Measurements from ENCODE around the gene LBHD1.
"Not testable (repeated sequence)": the region's sequence is repeated elsewhere in the genome, so short reads cannot be mapped to it uniquely, and the experiment has no call there.

The LBHD1 gene

DNA sequence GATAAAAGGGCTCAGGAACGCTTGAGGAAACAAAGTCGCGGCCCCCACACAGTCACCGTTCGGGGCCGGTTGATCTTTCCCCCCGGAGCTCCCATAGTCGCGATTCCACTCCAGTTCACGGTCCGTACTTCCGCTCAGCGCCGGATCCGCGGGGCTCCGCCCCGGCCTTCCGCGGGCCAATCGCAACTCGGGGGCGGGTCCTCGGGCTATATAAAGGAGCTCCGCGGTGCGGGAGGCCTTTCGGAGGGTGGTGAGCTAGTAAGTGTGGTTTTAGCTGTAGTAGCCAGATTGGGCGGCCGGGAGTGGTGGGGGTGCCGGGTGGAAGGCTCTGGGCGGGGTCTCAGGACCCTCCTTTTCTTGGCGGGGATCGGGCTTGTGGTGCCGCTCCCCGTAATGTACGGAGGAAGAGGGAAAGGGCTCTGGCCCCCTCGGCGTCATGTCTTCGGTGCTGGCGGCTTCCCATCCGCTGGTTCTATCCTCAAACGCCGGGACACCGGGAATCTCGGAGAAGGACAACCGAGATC lies 6.9 kb downstream of the LBHD1 start, which contains the start of the genes C11orf98 and CSKMT:
Gene C11orf98 (minus strand): TSS at position 136 of the 524 bp plus-strand sequence. CDS start 41 bp downstream, at position 95.
Gene CSKMT (plus strand): TSS at position 238 of the 524 bp plus-strand sequence. CDS start 568 bp downstream, outside the sequence.
- H3K4me1 ChIP-seq (ENCODE audit: control insufficient read depth, insufficient read depth, low read length, unreplicated experiment): peaks cover 25% of the 10 kb centered on the region
- H3K4me3 ChIP-seq (ENCODE audit: low read depth, low read length): peak within 1 kb of the TSS; percentile 99
- H3K27me3 ChIP-seq (ENCODE audit: insufficient read depth, low read length): no peaks in the 10 kb centered on the region
- peaks cover 15% of the 10 kb centered on the region; the same call in 1 of the 2 replicates for H3K36me3 ChIP-seq (ENCODE audit: insufficient read depth, low read length)
- peak within 1 kb of the TSS; percentile 83 for H2AFZ ChIP-seq (ENCODE audit: low read length, unreplicated experiment)
- peak within 1 kb of the TSS; percentile 62 for H3K27ac ChIP-seq (ENCODE audit: low read depth, low read length)
- H3K79me2 ChIP-seq (ENCODE audit: control insufficient read depth, insufficient read depth, low read length, unreplicated experiment): peaks cover 37% of the 10 kb centered on the region

- Histone ChIP-seq H3K27ac (ENCODE audit: low read depth, low read length) (peak overlapping the region; percentile 42), H2AFZ (ENCODE audit: low read length, unreplicated experiment) (peak overlapping the region; percentile 83), H3K27me3 (ENCODE audit: insufficient read depth, low read length) (no peaks in the 10 kb centered on the region), H3K4me3 (ENCODE audit: low read depth, low read length) (peak overlapping the region; percentile 99), H3K36me3 (ENCODE audit: insufficient read depth, low read length) (peaks cover 15% of the 10 kb centered on the region; the same call in 1 of the 2 replicates), H3K79me2 (ENCODE audit: control insufficient read depth, insufficient read depth, low read length, unreplicated experiment) (peaks cover 37% of the 10 kb centered on the region), H3K4me1 (ENCODE audit: control insufficient read depth, insufficient read depth, low read length, unreplicated experiment) (peaks cover 19% of the 10 kb centered on the region)
These were observed 7.5 kb downstream of the LBHD1 start for GRCh38 chr11:62664405-62665074.

DNA sequence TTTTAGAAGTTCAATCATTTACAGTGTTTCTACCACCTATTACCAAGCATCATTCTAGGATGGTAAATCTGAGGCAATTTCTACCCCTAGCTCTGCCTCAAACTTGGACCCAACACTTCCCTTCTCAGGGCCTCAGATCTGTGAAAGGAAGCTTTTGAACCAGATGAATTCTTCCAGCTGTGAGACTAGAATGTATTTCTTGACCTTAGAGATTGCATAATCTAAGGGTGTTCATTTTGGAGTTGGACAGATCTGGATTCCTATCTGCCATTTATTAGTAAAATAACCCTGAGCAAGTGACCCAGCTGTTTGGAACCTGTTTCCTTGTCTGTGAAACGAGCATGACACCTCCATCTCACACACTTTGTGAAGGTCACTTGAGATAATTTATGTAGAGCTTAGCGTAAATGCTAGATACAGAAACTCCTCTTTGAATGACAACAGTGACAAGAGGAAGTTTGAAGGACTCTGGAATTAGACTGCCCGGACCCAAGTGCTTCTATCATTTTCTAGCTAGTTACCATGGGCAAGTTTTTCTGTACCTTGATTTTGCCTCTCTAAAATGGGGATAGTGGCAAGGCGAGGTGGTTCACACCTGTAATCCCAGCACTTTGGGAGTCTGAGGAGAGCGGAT lies 15.2 kb downstream of the LBHD1 start:
- Histone ChIP-seq H3K4me1 (ENCODE audit: control insufficient read depth, insufficient read depth, low read length, unreplicated experiment) (no peaks in the 10 kb centered on the region), H3K36me3 (ENCODE audit: insufficient read depth, low read length) (no peaks in the 10 kb centered on the region), H3K27me3 (ENCODE audit: insufficient read depth, low read length) (no peaks in the 10 kb centered on the region), H2AFZ (ENCODE audit: low read length, unreplicated experiment) (no peak overlapping the region), H3K79me2 (ENCODE audit: control insufficient read depth, insufficient read depth, low read length, unreplicated experiment) (peaks cover 11% of the 10 kb centered on the region), H3K4me3 (ENCODE audit: low read depth, low read length) (no peak overlapping the region), H3K27ac (ENCODE audit: low read depth, low read length) (no peak overlapping the region)

DNA sequence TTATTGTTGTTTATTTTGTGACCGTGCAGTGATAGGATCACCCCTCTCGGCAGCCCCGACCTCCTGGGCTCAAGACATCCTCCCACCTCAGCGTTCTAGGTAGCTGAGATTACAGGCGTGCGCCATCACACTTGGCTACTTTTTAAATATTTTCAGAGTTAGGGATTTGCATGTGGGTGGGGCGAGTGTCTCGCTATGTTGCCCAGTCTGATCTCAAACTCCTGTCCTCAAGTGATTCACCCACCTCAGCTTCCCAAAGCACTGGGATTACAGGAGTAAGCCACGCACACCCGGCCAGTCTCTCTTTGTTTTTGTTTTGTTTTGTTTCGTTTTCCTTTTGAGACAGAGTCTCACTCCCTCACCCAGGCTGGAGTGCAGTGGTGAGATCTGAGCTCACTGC lies 17.8 kb downstream of the LBHD1 start:
- no peak overlapping the region for H3K4me3 ChIP-seq (ENCODE audit: low read depth, low read length)
- H3K36me3 ChIP-seq (ENCODE audit: insufficient read depth, low read length): no peaks in the 10 kb centered on the region
- H3K27me3 ChIP-seq (ENCODE audit: insufficient read depth, low read length): no peaks in the 10 kb centered on the region
- no peaks in the 10 kb centered on the region for H3K4me1 ChIP-seq (ENCODE audit: control insufficient read depth, insufficient read depth, low read length, unreplicated experiment)
- no peak overlapping the region for H2AFZ ChIP-seq (ENCODE audit: low read length, unreplicated experiment)
- H3K27ac ChIP-seq (ENCODE audit: low read depth, low read length): no peak overlapping the region
- peaks cover 23% of the 10 kb centered on the region for H3K79me2 ChIP-seq (ENCODE audit: control insufficient read depth, insufficient read depth, low read length, unreplicated experiment)

GRCh38 chr11:62652161-62653006 lies 19.7 kb downstream of the LBHD1 start:
- Histone ChIP-seq H3K4me3 (ENCODE audit: low read depth, low read length) (peak overlapping the region; percentile 96), H3K4me1 (ENCODE audit: control insufficient read depth, insufficient read depth, low read length, unreplicated experiment) (no peaks in the 10 kb centered on the region), H3K36me3 (ENCODE audit: insufficient read depth, low read length) (no peaks in the 10 kb centered on the region), H2AFZ (ENCODE audit: low read length, unreplicated experiment) (peak overlapping the region; percentile 83), H3K27ac (ENCODE audit: low read depth, low read length) (peak overlapping the region; percentile 68), H3K27me3 (ENCODE audit: insufficient read depth, low read length) (no peaks in the 10 kb centered on the region), H3K79me2 (ENCODE audit: control insufficient read depth, insufficient read depth, low read length, unreplicated experiment) (peaks cover 23% of the 10 kb centered on the region)

GRCh38 chr11:62650283-62650682 lies 21.8 kb downstream of the LBHD1 start:
- not testable (repeated sequence) for H3K27me3 ChIP-seq (ENCODE audit: insufficient read depth, low read length); H2AFZ ChIP-seq (ENCODE audit: low read length, unreplicated experiment); H3K4me1 ChIP-seq (ENCODE audit: control insufficient read depth, insufficient read depth, low read length, unreplicated experiment); H3K36me3 ChIP-seq (ENCODE audit: insufficient read depth, low read length); H3K27ac ChIP-seq (ENCODE audit: low read depth, low read length); H3K4me3 ChIP-seq (ENCODE audit: low read depth, low read length)
- peaks cover 33% of the 10 kb centered on the region for H3K79me2 ChIP-seq (ENCODE audit: control insufficient read depth, insufficient read depth, low read length, unreplicated experiment)

- Histone ChIP-seq H3K36me3 (ENCODE audit: insufficient read depth, low read length) (0 out of 2 replicates have a peak, but pooled peaks cover under 1% of the 10 kb centered on the region), H3K27ac (ENCODE audit: low read depth, low read length) (no peak overlapping the region), H3K27me3 (ENCODE audit: insufficient read depth, low read length) (no peaks in the 10 kb centered on the region), H3K4me3 (ENCODE audit: low read depth, low read length) (no peak overlapping the region), H3K4me1 (ENCODE audit: control insufficient read depth, insufficient read depth, low read length, unreplicated experiment) (peaks cover 7% of the 10 kb centered on the region), H2AFZ (ENCODE audit: low read length, unreplicated experiment) (no peak overlapping the region), H3K79me2 (ENCODE audit: control insufficient read depth, insufficient read depth, low read length, unreplicated experiment) (peaks cover 41% of the 10 kb centered on the region)
These were observed 22.6 kb downstream of the LBHD1 start for GRCh38 chr11:62649486-62649885.

GRCh38 chr11:62648967-62649364 lies 23.1 kb downstream of the LBHD1 start:
- no peak overlapping the region for H2AFZ ChIP-seq (ENCODE audit: low read length, unreplicated experiment)

DNA sequence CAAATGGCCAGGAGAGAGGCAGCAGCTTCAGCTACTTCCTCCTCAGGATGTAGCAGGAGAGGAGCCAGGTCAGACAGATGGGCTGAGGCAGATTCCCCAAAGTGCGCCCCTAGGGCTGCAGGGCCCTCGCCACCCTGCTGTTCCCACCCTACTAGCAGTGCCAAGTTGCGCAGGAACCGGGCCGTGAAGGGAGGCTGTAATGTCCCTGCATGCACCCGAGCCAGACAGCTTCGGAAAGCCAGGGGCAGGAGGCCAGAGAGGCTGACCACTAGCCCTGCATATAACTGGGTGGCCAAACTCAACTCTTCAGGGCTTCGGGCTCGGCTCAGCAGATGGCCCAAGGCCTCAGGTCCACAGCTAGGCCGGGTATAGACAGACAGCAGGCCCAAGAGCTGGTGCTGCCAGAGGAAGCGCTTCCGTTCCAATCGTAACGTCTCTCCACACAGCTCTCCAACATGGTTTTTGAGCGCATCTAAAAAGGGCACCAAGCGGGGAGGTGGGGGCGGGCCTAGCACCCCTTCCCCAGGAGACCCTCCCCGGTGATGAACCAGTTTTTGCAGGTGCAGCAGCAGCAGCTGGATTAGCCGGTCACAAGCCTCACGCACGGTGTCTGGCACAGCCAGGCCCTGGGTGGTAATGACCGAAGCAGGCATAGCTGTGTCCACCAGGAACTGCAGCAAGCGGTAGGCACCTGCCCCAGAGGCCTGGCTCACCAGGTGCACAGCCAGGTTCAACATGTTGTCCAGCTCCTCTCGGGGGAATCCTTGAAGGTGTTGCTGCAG lies 23.7 kb downstream of the LBHD1 start:
- no peaks in the 10 kb centered on the region for H3K27me3 ChIP-seq (ENCODE audit: insufficient read depth, low read length)
- no peak overlapping the region for H2AFZ ChIP-seq (ENCODE audit: low read length, unreplicated experiment)
- H3K4me1 ChIP-seq (ENCODE audit: control insufficient read depth, insufficient read depth, low read length, unreplicated experiment): peaks cover 7% of the 10 kb centered on the region
- H3K36me3 ChIP-seq (ENCODE audit: insufficient read depth, low read length): peaks cover 5% of the 10 kb centered on the region; the same call in 1 of the 2 replicates
- H3K79me2 ChIP-seq (ENCODE audit: control insufficient read depth, insufficient read depth, low read length, unreplicated experiment): peaks cover 52% of the 10 kb centered on the region
- no peak overlapping the region for H3K27ac ChIP-seq (ENCODE audit: low read depth, low read length)
- H3K4me3 ChIP-seq (ENCODE audit: low read depth, low read length): no peak overlapping the region

More at GRCh38 chr11:62648967-62649364, 23.1 kb downstream of the LBHD1 start:
- Histone ChIP-seq H3K36me3 (ENCODE audit: insufficient read depth, low read length) (peaks cover 5% of the 10 kb centered on the region; the same call in 1 of the 2 replicates), H3K4me1 (ENCODE audit: control insufficient read depth, insufficient read depth, low read length, unreplicated experiment) (peaks cover 7% of the 10 kb centered on the region), H3K4me3 (ENCODE audit: low read depth, low read length) (no peak overlapping the region), H3K27me3 (ENCODE audit: insufficient read depth, low read length) (no peaks in the 10 kb centered on the region), H3K27ac (ENCODE audit: low read depth, low read length) (no peak overlapping the region), H3K79me2 (ENCODE audit: control insufficient read depth, insufficient read depth, low read length, unreplicated experiment) (peaks cover 46% of the 10 kb centered on the region)
